SK-N-SH (cell line): ENCODE results near the gene NDUFA6. TPM values are rescaled to one million over a fixed set of nuclear protein-coding genes. Genes with fewer than 3 reads are reported as not detected.
"Not testable (repeated sequence)": the region's sequence is repeated elsewhere in the genome, so short reads cannot be mapped to it uniquely, and the experiment has no call there.

Experiments
- CTCF ChIA-PET: fragments of 300-600, 350-600 bp; formaldehyde crosslinking; extraction: SDS; loops from one replicate; lab custom pipeline; 2021; lab: Yijun Ruan, JAX
- POLR2A ChIA-PET: fragments of 350-600 bp; sonication (Branson Sonifier 250); formaldehyde crosslinking; extraction: SDS; loops from one replicate; lab custom pipeline; 2020; ENCODE audit warnings: antibody characterized with exemption, inconsistent platforms; lab: Yijun Ruan, JAX
- DNase-seq: peaks from one replicate; pipeline ENCODE4 v3.0.0; 2012
- H2AFZ ChIP-seq: fragments of 200-600 bp; sonication (generic); 2 replicates; pipeline ENCODE4 v1.8.1; 2016; ENCODE audit warnings: antibody characterized with exemption, mild to moderate bottlenecking, low read depth
- H3F3A ChIP-seq: fragments of 200-600 bp; sonication (generic); replicated peaks from 2 replicates; pipeline ENCODE3; 2016; ENCODE audit warnings: antibody characterized with exemption, mild to moderate bottlenecking; ENCODE audit not compliant: insufficient read depth
- H3K27ac ChIP-seq, 2 experiments: fragments of 200-500 bp in 1 of 2; fragments of 200-600 bp in 1 of 2; sonication (Bioruptor generic) in 1 of 2; sonication (generic), shearing (Covaris generic) in 1 of 2; 2 replicates each; pipeline versions ENCODE4 v1.5.1 to v1.6.1; 2014 to 2016; ENCODE audit warnings: low read depth in 2 of 2, inconsistent platforms in 1 of 2, low read length in 1 of 2, mild to moderate bottlenecking in 1 of 2, mixed read lengths in 1 of 2
- H3K27me3 ChIP-seq: fragments of 200-600 bp; sonication (generic), shearing (Covaris generic); 2 replicates; pipeline ENCODE4 v1.6.1; 2016; ENCODE audit warnings: mixed run types; ENCODE audit not compliant: insufficient read depth
- H3K36me3 ChIP-seq, 2 experiments: fragments of 200-500 bp in 1 of 2; fragments of 200-600 bp in 1 of 2; sonication (Bioruptor generic) in 1 of 2; sonication (generic) in 1 of 2; replicated peaks in 1 of 2; 2 replicates each; pipeline versions ENCODE3 to v1.5.1; 2014 to 2016; ENCODE audit warnings: low read length in 1 of 2, mild to moderate bottlenecking in 1 of 2; ENCODE audit not compliant: insufficient read depth in 2 of 2, control insufficient read depth in 1 of 2
- H3K4me1 ChIP-seq, 2 experiments: fragments of 200-500 bp in 1 of 2; fragments of 200-600 bp in 1 of 2; sonication (Bioruptor generic) in 1 of 2; sonication (generic), shearing (Covaris generic) in 1 of 2; 2 replicates each; pipeline versions ENCODE4 v1.5.1 to v1.6.1; 2014 to 2016; ENCODE audit warnings: low read depth in 1 of 2, low read length in 1 of 2, mixed run types in 1 of 2; ENCODE audit not compliant: insufficient read depth in 2 of 2, control insufficient read depth in 1 of 2
- H3K4me2 ChIP-seq: fragments of 200-600 bp; sonication (generic), shearing (Covaris generic); 2 replicates; pipeline ENCODE4 v1.6.1; 2017; ENCODE audit warnings: mixed run types
- H3K4me3 ChIP-seq, 2 experiments: fragments of 200-500 bp in 1 of 2; fragments of 200-600 bp in 1 of 2; sonication (Bioruptor generic) in 1 of 2; sonication (generic), shearing (Covaris generic) in 1 of 2; 2 replicates each; pipeline versions ENCODE4 v1.5.1 to v1.8.1; 2014 to 2016; ENCODE audit warnings: low read depth in 2 of 2, inconsistent platforms in 1 of 2, low read length in 1 of 2, mild to moderate bottlenecking in 1 of 2, mixed read lengths in 1 of 2, moderate library complexity in 1 of 2
- H3K79me2 ChIP-seq: fragments of 200-600 bp; sonication (generic); 2 replicates; pipeline ENCODE4 v1.8.1; 2017; ENCODE audit warnings: mild to moderate bottlenecking; ENCODE audit not compliant: insufficient read depth
- H3K9ac ChIP-seq: fragments of 200-600 bp; sonication (generic); 2 replicates; pipeline ENCODE4 v1.6.1; 2017; ENCODE audit warnings: mixed run types
- H3K9me2 ChIP-seq: fragments of 200-600 bp; sonication (generic); 2 replicates; pipeline ENCODE4 v1.6.1; 2017; ENCODE audit warnings: mixed run types
- H3K9me3 ChIP-seq: fragments of 200-600 bp; sonication (generic); 2 replicates; pipeline ENCODE4 v1.6.1; 2017; ENCODE audit warnings: mixed run types, mild to moderate bottlenecking, moderate library complexity
- H4K20me1 ChIP-seq: fragments of 200-600 bp; sonication (generic); 2 replicates; pipeline ENCODE4 v1.6.1; 2017; ENCODE audit warnings: mild to moderate bottlenecking, mixed run types; ENCODE audit not compliant: insufficient read depth
- WGBS: methylation state at CpG from one replicate; pipeline ENCODE4 v1.1.6; 2017; ENCODE audit warnings: low lambda C conversion rate; 5-methylcytosine and 5-hydroxymethylcytosine counted together
- polyA plus RNA-seq, 3 experiments: library from polyadenylated mRNA; depleted of rRNA; stranded (reverse); fragments of >200 nt; gene quantifications; 2 replicates each; pipeline ENCODE4 v1.2.3, GENCODE V29; 2012

Gene NDUFA6
- polyA plus RNA-seq, 1 of the 3 experiments (the other 2 are of a cell fraction): 42.0 TPM

GRCh38 chr22:42130639-42131431, 40.3 kb upstream of the NDUFA6 start, which contains the start of gene CYP2D6:
CYP2D6 (minus strand) TSS chr22:42130810; CDS start chr22:42130791, 19 bp downstream.
- H3K9ac ChIP-seq, H3K4me3 ChIP-seq, H3K36me3 ChIP-seq, H3K79me2 ChIP-seq, H3K4me1 ChIP-seq, H3K27me3 ChIP-seq, CTCF ChIA-PET, H3K9me3 ChIP-seq, H3K4me2 ChIP-seq, H3F3A ChIP-seq, H3K27ac ChIP-seq, H3K9me2 ChIP-seq, H4K20me1 ChIP-seq, POLR2A ChIA-PET, H2AFZ ChIP-seq, DNase-seq: not testable (repeated sequence)
- WGBS: 80% methylated on average over 2 of the region's 14 CpGs

GRCh38 chr22:42130182-42130581, 39.6 kb upstream of the NDUFA6 start:
- H3K36me3 ChIP-seq, H3K9me2 ChIP-seq, H3K27ac ChIP-seq, H3K4me3 ChIP-seq, H3F3A ChIP-seq, H3K27me3 ChIP-seq, H3K4me1 ChIP-seq, H3K9me3 ChIP-seq, POLR2A ChIA-PET, H2AFZ ChIP-seq, DNase-seq, H4K20me1 ChIP-seq, CTCF ChIA-PET, H3K4me2 ChIP-seq, H3K9ac ChIP-seq, H3K79me2 ChIP-seq: not testable (repeated sequence)
- WGBS: 25% methylated on average over 1 of the region's 7 CpGs

GRCh38 chr22:42128776-42129694, 38.5 kb upstream of the NDUFA6 start:
- H3K27me3 ChIP-seq, H2AFZ ChIP-seq, H3K36me3 ChIP-seq, H4K20me1 ChIP-seq, DNase-seq, H3K4me3 ChIP-seq, H3K27ac ChIP-seq, H3F3A ChIP-seq, H3K4me2 ChIP-seq, H3K9me2 ChIP-seq, H3K9ac ChIP-seq, CTCF ChIA-PET, H3K9me3 ChIP-seq, H3K4me1 ChIP-seq, POLR2A ChIA-PET, H3K79me2 ChIP-seq: not testable (repeated sequence)
- WGBS: 80% methylated on average over 5 of the region's 65 CpGs

- H3K4me3 ChIP-seq, H3K4me2 ChIP-seq, DNase-seq, H3K9me2 ChIP-seq, H3K79me2 ChIP-seq, H3K36me3 ChIP-seq, H3F3A ChIP-seq, H3K27me3 ChIP-seq, H3K27ac ChIP-seq, H3K9me3 ChIP-seq, CTCF ChIA-PET, H3K9ac ChIP-seq, POLR2A ChIA-PET, H3K4me1 ChIP-seq, H2AFZ ChIP-seq, H4K20me1 ChIP-seq: not testable (repeated sequence)
- 78% methylated on average over 5 of the region's 13 CpGs for WGBS
These were observed 37.4 kb upstream of the NDUFA6 start for GRCh38 chr22:42128007-42128406.
